Neural progenitor cell (in vitro differentiated cells): ENCODE results near the gene FAM149B1. TPM values are rescaled to one million over a fixed set of nuclear protein-coding genes. Genes with fewer than 3 reads are reported as not detected.

Experiments
- DNase-seq: peaks from one replicate; pipeline ENCODE4 v3.0.0-alpha.2; 2016; ENCODE audit warnings: low spot score
- H2AFZ ChIP-seq: fragments of 200-600 bp; sonication (generic); replicated peaks from 2 replicates; pipeline ENCODE4 v1.6.1; 2016; ENCODE audit warnings: antibody characterized with exemption
- H3F3A ChIP-seq: fragments of 200-600 bp; sonication (generic); 2 replicates; pipeline ENCODE4 v1.6.1; 2016; ENCODE audit warnings: antibody characterized with exemption, low read depth
- H3K27ac ChIP-seq: fragments of 200-600 bp; sonication (generic); 2 replicates; pipeline ENCODE4 v1.5.1; 2016; ENCODE audit warnings: mild to moderate bottlenecking
- H3K27me3 ChIP-seq: fragments of 200-600 bp; sonication (generic); 2 replicates; pipeline ENCODE4 v1.6.1; 2016; ENCODE audit warnings: mild to moderate bottlenecking, moderate library complexity
- H3K36me3 ChIP-seq: fragments of 200-600 bp; sonication (generic); 2 replicates; pipeline ENCODE4 v1.5.1; 2016
- H3K4me1 ChIP-seq: fragments of 200-600 bp; sonication (generic); 2 replicates; pipeline ENCODE4 v1.6.1; 2016; ENCODE audit warnings: mixed run types
- H3K4me2 ChIP-seq: fragments of 200-600 bp; sonication (generic); 2 replicates; pipeline ENCODE4 v1.6.1; 2016
- H3K4me3 ChIP-seq: fragments of 200-600 bp; sonication (generic); 2 replicates; pipeline ENCODE4 v1.5.1; 2016
- H3K79me2 ChIP-seq: fragments of 200-600 bp; sonication (generic); 2 replicates; pipeline ENCODE4 v1.6.1; 2016; ENCODE audit warnings: low read depth
- H3K9ac ChIP-seq: fragments of 200-600 bp; sonication (generic); 2 replicates; pipeline ENCODE4 v1.6.1; 2016
- H3K9me3 ChIP-seq: fragments of 200-600 bp; sonication (generic); 2 replicates; pipeline ENCODE4 v1.5.1; 2016; ENCODE audit warnings: low read depth
- H4K20me1 ChIP-seq: fragments of 200-600 bp; sonication (generic); 2 replicates; pipeline ENCODE4 v1.6.1; 2016; ENCODE audit warnings: low read depth
- H3K27ac Mint-ChIP-seq: 3 replicates; pipeline ENCODE4 v1.8.0; 2021; ENCODE audit warnings: mixed read lengths
- H3K27me3 Mint-ChIP-seq: 2 replicates; pipeline ENCODE4 v1.8.0; 2022; ENCODE audit warnings: low read depth, mild to moderate bottlenecking, inconsistent platforms, moderate library complexity, mixed read lengths; ENCODE audit not compliant: insufficient read depth
- H3K36me3 Mint-ChIP-seq: 3 replicates; pipeline ENCODE4 v1.8.0; 2021; ENCODE audit warnings: mixed read lengths
- H3K4me1 Mint-ChIP-seq: 3 replicates; pipeline ENCODE4 v1.8.0; 2021; ENCODE audit warnings: mixed read lengths
- H3K4me3 Mint-ChIP-seq: 3 replicates; pipeline ENCODE4 v1.8.0; 2021; ENCODE audit warnings: mild to moderate bottlenecking, moderate library complexity, mixed read lengths
- H3K9me3 Mint-ChIP-seq: 3 replicates; pipeline ENCODE4 v1.8.0; 2020; ENCODE audit warnings: mixed read lengths
- EZH2 ChIP-seq: fragments of 200-600 bp; sonication (generic); IDR thresholded peaks from 2 replicates; pipeline ENCODE4 v1.6.1; 2017; ENCODE audit warnings: antibody characterized with exemption, mild to moderate bottlenecking, moderate library complexity
- EZH2phosphoT487 ChIP-seq: fragments of 200-600 bp; sonication (generic); IDR thresholded peaks from 2 replicates; pipeline ENCODE4 v1.6.1; 2017; ENCODE audit warnings: antibody characterized with exemption
- total RNA-seq: library from RNA; depleted of rRNA; stranded (reverse); fragments of >200 nt; gene quantifications from 2 replicates; pipeline ENCODE4 v1.2.3, GENCODE V29; 2015; ENCODE audit warnings: low replicate concordance
- TF ChIP-seq, protein P1 (sequence below): fragments of 200-600 bp; sonication (generic); IDR thresholded peaks from 2 replicates; pipeline ENCODE4 v1.5.1; 2017; ENCODE audit warnings: antibody characterized with exemption, mild to moderate bottlenecking

FAM149B1 gene
- total RNA-seq, 1 donor from 2014 or later = 43.3 TPM

DNA sequence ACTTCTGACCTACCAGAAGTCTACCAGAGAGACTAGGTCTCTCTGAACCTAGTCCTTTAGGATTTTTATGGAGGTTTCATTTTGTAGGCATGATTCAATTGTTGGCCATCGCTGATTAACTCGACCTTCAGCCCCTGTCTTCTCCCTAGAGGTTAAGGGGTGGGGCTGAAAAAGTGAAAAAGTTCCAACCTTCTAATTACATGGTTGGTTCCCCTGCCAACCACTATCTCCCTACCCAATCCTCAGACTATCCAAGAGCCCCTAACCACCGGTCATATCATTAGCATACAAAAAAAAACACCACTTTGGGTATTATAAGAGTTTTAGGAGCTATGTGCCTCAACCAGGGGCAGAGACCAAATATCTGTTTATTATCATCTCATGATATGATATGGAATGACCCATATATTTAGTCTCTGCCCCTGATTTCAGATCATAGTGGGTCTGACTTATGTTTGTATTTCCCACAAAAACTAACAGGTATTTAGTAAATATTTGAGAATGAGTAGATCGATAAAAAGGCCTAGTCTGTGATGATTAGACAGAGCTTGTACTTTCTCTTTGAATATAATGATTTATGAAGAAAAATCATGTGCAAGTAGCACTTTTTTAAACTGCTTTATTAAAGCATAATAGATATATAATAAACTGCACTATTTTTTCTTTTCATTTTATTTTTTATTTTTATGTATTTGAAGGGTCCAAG lies 43.3 kb downstream of the FAM149B1 start:
- H3K27me3 Mint-ChIP-seq = peaks cover 5% of the 10 kb centered on the region
- no peaks in the 10 kb centered on the region for H3K4me1 ChIP-seq

DNA sequence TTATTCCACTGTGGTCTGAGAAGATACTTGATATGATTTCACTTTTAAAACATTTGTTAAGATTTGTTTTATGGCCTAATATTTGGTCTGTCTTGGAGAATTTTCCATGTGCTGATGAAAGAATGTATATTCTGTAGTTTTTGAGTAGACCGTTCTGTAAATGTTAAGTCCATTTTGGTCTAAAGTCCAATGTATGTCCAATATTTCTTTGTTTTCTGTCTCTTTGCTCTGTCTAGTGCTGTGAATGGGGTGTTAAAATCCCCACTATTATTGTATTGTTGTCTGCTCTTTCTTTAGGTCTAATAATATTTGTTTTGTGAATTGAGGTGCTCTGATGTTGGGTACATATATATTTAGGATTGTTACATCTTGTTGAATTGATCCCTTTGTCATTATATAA lies 47.8 kb downstream of the FAM149B1 start:
- Mint-ChIP-seq H3K9me3 (no peaks in the 10 kb centered on the region), H3K36me3 (peaks cover 23% of the 10 kb centered on the region), H3K4me1 (no peaks in the 10 kb centered on the region), H3K4me3 (no peak overlapping the region), H3K27me3 (peaks cover 2% of the 10 kb centered on the region), H3K27ac (no peak overlapping the region)
- no peaks in the 10 kb centered on the region for H3K79me2 ChIP-seq
- no peak overlapping the region for H2AFZ ChIP-seq
- H3K4me3 ChIP-seq = no peak overlapping the region
- DNase-seq = no peak
- no peak for TF ChIP-seq EZH2
- no peak overlapping the region for H3K27ac ChIP-seq
- peak overlapping the region; percentile 2 for H3K9ac ChIP-seq
- H3F3A ChIP-seq = no peaks in the 10 kb centered on the region
- H3K27me3 ChIP-seq = no peaks in the 10 kb centered on the region
- H3K36me3 ChIP-seq = no peaks in the 10 kb centered on the region
- H3K4me1 ChIP-seq = no peaks in the 10 kb centered on the region
- H4K20me1 ChIP-seq = no peaks in the 10 kb centered on the region
- H3K9me3 ChIP-seq = no peaks in the 10 kb centered on the region
- no peak overlapping the region for H3K4me2 ChIP-seq

More for the DNA sequence above, 43.3 kb downstream of the FAM149B1 start:
- DNase-seq = no peak
- Mint-ChIP-seq H3K4me3 (no peak overlapping the region), H3K9me3 (no peaks in the 10 kb centered on the region), H3K4me1 (no peaks in the 10 kb centered on the region), H3K36me3 (peaks cover 22% of the 10 kb centered on the region), H3K27ac (no peak overlapping the region)
- no peak for TF ChIP-seq EZH2phosphoT487
- TF ChIP-seq EZH2 = no peak
- TF ChIP-seq, protein P1, sequence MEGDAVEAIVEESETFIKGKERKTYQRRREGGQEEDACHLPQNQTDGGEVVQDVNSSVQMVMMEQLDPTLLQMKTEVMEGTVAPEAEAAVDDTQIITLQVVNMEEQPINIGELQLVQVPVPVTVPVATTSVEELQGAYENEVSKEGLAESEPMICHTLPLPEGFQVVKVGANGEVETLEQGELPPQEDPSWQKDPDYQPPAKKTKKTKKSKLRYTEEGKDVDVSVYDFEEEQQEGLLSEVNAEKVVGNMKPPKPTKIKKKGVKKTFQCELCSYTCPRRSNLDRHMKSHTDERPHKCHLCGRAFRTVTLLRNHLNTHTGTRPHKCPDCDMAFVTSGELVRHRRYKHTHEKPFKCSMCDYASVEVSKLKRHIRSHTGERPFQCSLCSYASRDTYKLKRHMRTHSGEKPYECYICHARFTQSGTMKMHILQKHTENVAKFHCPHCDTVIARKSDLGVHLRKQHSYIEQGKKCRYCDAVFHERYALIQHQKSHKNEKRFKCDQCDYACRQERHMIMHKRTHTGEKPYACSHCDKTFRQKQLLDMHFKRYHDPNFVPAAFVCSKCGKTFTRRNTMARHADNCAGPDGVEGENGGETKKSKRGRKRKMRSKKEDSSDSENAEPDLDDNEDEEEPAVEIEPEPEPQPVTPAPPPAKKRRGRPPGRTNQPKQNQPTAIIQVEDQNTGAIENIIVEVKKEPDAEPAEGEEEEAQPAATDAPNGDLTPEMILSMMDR = no peak
- Histone ChIP-seq H3K27ac (no peak overlapping the region), H2AFZ (no peak overlapping the region), H3K9me3 (no peaks in the 10 kb centered on the region), H3K79me2 (no peaks in the 10 kb centered on the region), H3K27me3 (no peaks in the 10 kb centered on the region), H3F3A (no peaks in the 10 kb centered on the region), H3K36me3 (no peaks in the 10 kb centered on the region), H3K4me3 (no peak overlapping the region), H3K9ac (no peak overlapping the region), H4K20me1 (peaks cover 4% of the 10 kb centered on the region), H3K4me2 (no peak overlapping the region)

GRCh38 chr10:73217628-73218027 lies 49.7 kb downstream of the FAM149B1 start:
- no peak overlapping the region for H2AFZ ChIP-seq
- no peaks in the 10 kb centered on the region for H3K27me3 ChIP-seq
- Mint-ChIP-seq H3K36me3 (peaks cover 23% of the 10 kb centered on the region), H3K9me3 (no peaks in the 10 kb centered on the region), H3K4me1 (no peaks in the 10 kb centered on the region), H3K4me3 (no peak overlapping the region), H3K27ac (no peak overlapping the region), H3K27me3 (peaks cover 2% of the 10 kb centered on the region)
- H3K4me2 ChIP-seq = no peak overlapping the region
- TF ChIP-seq, protein P1 = no peak
- TF ChIP-seq EZH2 (no peak), EZH2phosphoT487 (no peak)
- H3K4me1 ChIP-seq = no peaks in the 10 kb centered on the region
- H4K20me1 ChIP-seq = peaks cover 3% of the 10 kb centered on the region
- no peak overlapping the region for H3K4me3 ChIP-seq
- no peak for DNase-seq
- no peaks in the 10 kb centered on the region for H3K9me3 ChIP-seq
- H3K27ac ChIP-seq = no peak overlapping the region
- peaks cover 4% of the 10 kb centered on the region for H3K36me3 ChIP-seq
- no peak overlapping the region for H3K9ac ChIP-seq
- H3F3A ChIP-seq = no peaks in the 10 kb centered on the region
- no peaks in the 10 kb centered on the region for H3K79me2 ChIP-seq

DNA sequence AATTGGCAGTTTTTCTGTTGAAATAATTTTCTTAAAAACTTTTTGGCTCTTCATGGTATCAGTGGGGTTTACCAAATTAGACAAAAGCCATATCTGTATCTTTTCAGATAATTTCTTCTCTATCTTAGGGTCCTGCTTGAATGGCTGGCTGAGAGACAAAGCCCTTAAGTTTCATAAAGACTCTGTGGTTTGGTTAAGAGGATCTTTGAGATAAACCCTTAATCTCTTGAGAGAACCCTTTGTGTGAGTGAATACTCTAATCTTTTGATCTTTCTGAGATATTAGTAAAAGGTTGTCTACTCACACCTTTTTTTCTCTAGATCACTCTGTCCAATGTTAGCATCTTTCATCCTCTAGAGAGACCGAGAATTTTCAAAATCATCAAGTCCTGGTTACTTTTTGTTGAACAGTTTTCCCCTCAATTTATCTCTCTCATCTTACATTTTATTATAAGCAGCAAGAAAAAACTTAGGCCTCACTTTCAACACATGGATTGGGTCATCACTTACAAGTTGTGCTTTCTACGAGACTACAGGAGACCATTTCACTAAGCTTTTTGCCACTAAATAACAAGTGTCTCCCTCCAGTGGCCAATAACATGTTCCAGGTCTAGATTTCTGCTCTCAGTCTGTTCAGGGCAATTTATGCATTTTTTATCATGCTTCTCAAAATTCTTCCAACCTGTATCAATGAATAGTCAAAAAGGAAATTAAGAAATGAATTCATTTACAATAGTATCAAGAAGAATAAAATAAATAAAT lies 50.7 kb downstream of the FAM149B1 start:
- Histone ChIP-seq H2AFZ (no peak overlapping the region), H3K4me2 (no peak overlapping the region), H3K79me2 (no peaks in the 10 kb centered on the region), H3K4me1 (no peaks in the 10 kb centered on the region), H3F3A (no peaks in the 10 kb centered on the region), H3K36me3 (peaks cover 4% of the 10 kb centered on the region), H3K27me3 (no peaks in the 10 kb centered on the region), H3K4me3 (no peak overlapping the region), H4K20me1 (peaks cover 3% of the 10 kb centered on the region), H3K9me3 (no peaks in the 10 kb centered on the region), H3K27ac (no peak overlapping the region), H3K9ac (no peak overlapping the region)
- DNase-seq = peak; percentile 14
- Mint-ChIP-seq H3K4me1 (no peaks in the 10 kb centered on the region), H3K9me3 (no peaks in the 10 kb centered on the region), H3K36me3 (peaks cover 22% of the 10 kb centered on the region), H3K27me3 (no peaks in the 10 kb centered on the region), H3K4me3 (no peak overlapping the region), H3K27ac (no peak overlapping the region)
- TF ChIP-seq, protein P1 = peak; percentile 59
- TF ChIP-seq EZH2 (no peak), EZH2phosphoT487 (no peak)
